ENCODE results near the gene METTL21C. TPM values are rescaled to one million over a fixed set of nuclear protein-coding genes. Genes with fewer than 3 reads are reported as not detected.

The METTL21C gene
- total and polyA plus RNA-seq, 2 experiments from 2014 or later, result not detected

GRCh38 chr13:102643656-102644055 lies 51.2 kb downstream of the METTL21C start:
- no peaks in the 10 kb centered on the region for H3K9me3 ChIP-seq (ENCODE audit: low read depth)
- no peak overlapping the region for H3K4me3 ChIP-seq
- TF ChIP-seq CTCF (IDR thresholded peaks at IDR 0.05; ENCODE audit: low read depth, low read length), result no peak
- no peaks in the 10 kb centered on the region for H3K27me3 ChIP-seq
- peaks cover 5% of the 10 kb centered on the region for H3K4me1 ChIP-seq (ENCODE audit: low read depth)
- peaks cover 66% of the 10 kb centered on the region for H3K36me3 ChIP-seq
- peak overlapping the region; percentile 38 for H3K27ac ChIP-seq
- no peak for DNase-seq (ENCODE audit: low read depth in 1 of 2, low spot score in 1 of 2)

GRCh38 chr13:102642475-102642874 lies 52.4 kb downstream of the METTL21C start:
- Histone ChIP-seq H3K27me3 (no peaks in the 10 kb centered on the region), H3K9me3 (ENCODE audit: low read depth) (no peaks in the 10 kb centered on the region), H3K4me3 (no peak overlapping the region), H3K27ac (peak overlapping the region; percentile 5), H3K4me1 (ENCODE audit: low read depth) (peaks cover 5% of the 10 kb centered on the region), H3K36me3 (peaks cover 67% of the 10 kb centered on the region)
- no peak for TF ChIP-seq CTCF (IDR thresholded peaks at IDR 0.05; ENCODE audit: low read depth, low read length)
- DNase-seq (ENCODE audit: low read depth in 1 of 2, low spot score in 1 of 2), result no peak

GRCh38 chr13:102642029-102642428 lies 52.8 kb downstream of the METTL21C start:
- no peak for TF ChIP-seq CTCF (IDR thresholded peaks at IDR 0.05; ENCODE audit: low read depth, low read length)
- Histone ChIP-seq H3K27me3 (no peaks in the 10 kb centered on the region), H3K36me3 (peaks cover 67% of the 10 kb centered on the region), H3K4me1 (ENCODE audit: low read depth) (peaks cover 5% of the 10 kb centered on the region), H3K4me3 (no peak overlapping the region), H3K27ac (no peak overlapping the region), H3K9me3 (ENCODE audit: low read depth) (no peaks in the 10 kb centered on the region)
- DNase-seq (ENCODE audit: low read depth in 1 of 2, low spot score in 1 of 2), result no peak

GRCh38 chr13:102638741-102639140 lies 56.1 kb downstream of the METTL21C start:
- Histone ChIP-seq H3K4me3 (no peak overlapping the region), H3K36me3 (peaks cover 58% of the 10 kb centered on the region), H3K27me3 (no peaks in the 10 kb centered on the region), H3K27ac (peak overlapping the region; percentile 15), H3K9me3 (ENCODE audit: low read depth) (no peaks in the 10 kb centered on the region), H3K4me1 (ENCODE audit: low read depth) (peaks cover 5% of the 10 kb centered on the region)
- no peak for DNase-seq (ENCODE audit: low read depth in 1 of 2, low spot score in 1 of 2)
- TF ChIP-seq CTCF (IDR thresholded peaks at IDR 0.05; ENCODE audit: low read depth, low read length), result no peak

Other genes with a start within 250 kb of the METTL21C start
- 30.6 and 32.0 TPM in 2 replicates for gene TPP2, start 98.1 kb downstream of the METTL21C start, total RNA-seq
- 19.3 and 20.7 TPM in 2 replicates for gene TPP2, start 98.1 kb downstream of the METTL21C start, polyA plus RNA-seq
- gene TEX30, start 78.7 kb upstream of the METTL21C start, total RNA-seq, result 4.9 and 5.2 TPM in 2 replicates
- gene TEX30, start 78.7 kb upstream of the METTL21C start, polyA plus RNA-seq, result 10.8 and 13.5 TPM in 2 replicates
- gene POGLUT2, start 103.9 kb upstream of the METTL21C start, total RNA-seq, result 15.7 and 18.9 TPM in 2 replicates
- 23.1 and 25.7 TPM in 2 replicates for gene POGLUT2, start 103.9 kb upstream of the METTL21C start, polyA plus RNA-seq
- 11.3 and 14.7 TPM in 2 replicates for gene BIVM, start 104.1 kb upstream of the METTL21C start, total RNA-seq
- gene BIVM, start 104.1 kb upstream of the METTL21C start, polyA plus RNA-seq, result 16.1 and 28.8 TPM in 2 replicates
- 41.1 and 84.3 TPM in 2 replicates for gene ERCC5, start 151.0 kb upstream of the METTL21C start, total RNA-seq
- 24.9 and 45.1 TPM in 2 replicates for gene ERCC5, start 151.0 kb upstream of the METTL21C start, polyA plus RNA-seq

Data from cardiac muscle cell (in vitro differentiated cells and primary cell).